GM19438 (cell line): Measurements from ENCODE around the gene BCAP31.
"Not testable (repeated sequence)": the region's sequence is repeated elsewhere in the genome, so short reads cannot be mapped to it uniquely, and the experiment has no call there.

Experiments
- ATAC-seq: cut with Tn5 transposase; IDR thresholded peaks from one replicate; pipeline ENCODE4 v1.9.1; 2021; ENCODE audit warnings: low read depth; ENCODE audit not compliant: unreplicated experiment

Gene BCAP31

DNA sequence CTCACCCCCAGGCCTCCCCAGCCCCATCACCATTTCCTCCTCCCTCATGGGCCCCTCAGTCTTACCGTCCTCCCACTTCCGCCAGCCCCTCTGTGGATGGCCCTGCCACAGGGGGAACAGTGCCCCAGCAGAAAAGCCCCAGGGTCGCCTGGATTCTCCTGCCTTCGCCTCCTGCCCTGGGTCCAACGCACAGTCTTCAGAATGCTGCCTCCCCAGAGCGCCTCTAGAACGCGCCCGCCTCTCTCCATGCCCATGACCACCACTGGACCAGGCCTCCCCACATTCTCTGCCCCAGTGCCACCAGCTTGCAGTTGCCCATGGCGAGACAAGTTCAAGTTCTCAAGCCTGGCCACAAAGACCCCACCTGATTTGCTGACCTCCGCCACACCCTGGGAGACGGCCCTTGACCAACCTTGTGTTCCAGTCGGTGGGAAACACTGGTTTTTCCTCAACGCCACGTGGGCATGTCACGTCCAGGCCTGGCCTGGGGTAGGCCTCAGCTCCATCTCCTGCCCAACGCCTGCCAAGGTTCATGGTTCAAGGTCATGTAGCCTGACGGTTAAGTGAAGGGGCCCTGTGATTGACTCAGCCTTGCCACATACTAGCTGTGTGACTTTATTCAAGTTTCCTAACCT, 39.2 kb upstream of the BCAP31 start:
- no peak for ATAC-seq

DNA sequence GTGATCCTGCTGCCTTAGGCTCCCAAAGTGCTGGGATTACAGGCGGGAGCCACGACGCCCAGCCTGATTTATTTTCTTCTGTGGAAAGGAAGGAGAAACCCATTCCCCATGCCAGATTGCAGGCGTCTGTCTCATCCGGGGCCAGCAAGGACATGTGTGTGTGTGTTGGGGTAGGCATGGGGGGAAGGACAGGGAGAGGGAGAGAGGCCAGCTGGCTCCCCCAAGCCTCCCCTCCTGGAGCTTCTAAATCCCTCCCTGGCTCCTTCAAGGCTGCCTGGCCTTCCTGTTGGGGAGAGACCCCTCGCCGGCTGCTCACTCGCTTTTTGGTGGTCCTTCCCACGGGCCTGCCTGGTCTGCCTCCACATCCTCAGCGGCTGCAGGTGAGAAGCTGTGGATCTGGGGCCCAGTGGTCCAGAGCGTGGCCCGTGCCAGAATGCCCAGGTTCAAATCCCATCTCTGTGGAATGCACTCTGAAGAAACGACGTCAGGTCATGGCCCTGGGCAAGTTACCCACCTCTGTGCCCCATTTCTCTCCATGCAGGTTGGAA, 38.5 kb upstream of the BCAP31 start:
- no peak for ATAC-seq

DNA sequence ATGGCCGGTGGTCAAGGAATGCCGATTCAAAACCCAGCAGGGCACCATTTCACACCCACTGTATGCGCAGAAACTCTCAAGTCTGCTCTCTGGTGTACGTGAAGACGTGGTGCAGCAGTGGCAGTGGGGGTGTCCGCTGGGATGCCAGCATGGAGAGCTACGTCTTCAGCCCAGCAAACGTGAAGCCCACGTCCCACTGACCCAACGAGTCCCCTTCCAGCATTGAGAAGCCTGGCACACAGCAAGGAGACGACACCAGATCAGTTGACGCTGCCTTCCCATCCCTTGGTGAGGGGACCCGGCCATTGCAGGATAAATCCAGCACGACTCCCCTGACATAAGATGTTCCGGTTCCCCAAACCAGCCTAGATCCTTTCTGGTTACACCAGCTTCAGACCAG, 37.7 kb upstream of the BCAP31 start:
- no peak for ATAC-seq

DNA sequence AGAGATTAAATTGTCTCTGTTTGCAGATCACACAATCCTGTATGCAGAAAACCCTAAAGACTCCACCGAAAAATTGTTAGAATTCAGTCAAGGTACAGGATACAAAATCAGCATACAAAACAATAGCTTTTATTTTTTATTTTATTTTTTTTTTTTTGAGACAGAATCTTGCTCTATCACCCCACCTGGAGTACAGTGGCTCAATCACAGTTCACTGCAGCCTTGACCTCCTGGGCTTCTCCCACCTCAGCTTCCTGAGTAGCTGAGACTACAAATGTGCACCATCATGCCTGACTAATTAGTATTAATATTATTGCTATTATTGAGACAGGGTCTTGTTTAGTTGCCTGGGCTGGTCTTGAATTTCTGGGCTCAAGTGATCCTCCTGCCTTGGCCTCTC, 30.9 kb upstream of the BCAP31 start:
- no peak for ATAC-seq

DNA sequence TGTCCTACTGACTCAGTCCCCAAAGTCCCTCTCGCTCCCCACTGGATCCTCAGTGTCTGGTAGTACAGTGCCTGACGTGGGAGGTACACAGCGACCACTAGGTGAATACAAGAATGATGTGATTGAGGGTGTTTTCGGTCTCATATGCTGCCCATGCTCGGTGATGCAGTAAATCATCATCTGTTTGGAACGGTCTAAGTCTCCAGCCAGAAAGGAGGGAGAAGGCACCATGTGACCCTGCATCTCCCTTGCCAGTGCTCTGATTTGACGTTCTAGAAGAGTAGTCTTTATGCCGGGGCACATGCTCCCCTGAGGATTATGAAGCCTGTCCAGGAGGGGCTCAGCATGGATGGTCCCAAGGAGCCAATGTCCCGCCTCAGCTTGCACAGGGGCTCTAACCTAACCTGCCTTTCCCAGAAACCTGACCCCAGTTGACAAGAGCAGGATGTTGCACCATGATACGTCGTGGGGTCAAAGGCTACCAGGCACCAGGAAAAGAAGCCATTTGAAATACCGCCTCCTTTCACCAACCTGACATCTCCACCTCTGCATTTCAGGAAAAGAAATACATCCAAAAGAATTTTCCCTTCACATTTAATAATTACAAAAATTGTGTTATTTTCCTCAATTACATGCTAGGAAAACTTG, 26.1 kb upstream of the BCAP31 start:
- no peak for ATAC-seq

DNA sequence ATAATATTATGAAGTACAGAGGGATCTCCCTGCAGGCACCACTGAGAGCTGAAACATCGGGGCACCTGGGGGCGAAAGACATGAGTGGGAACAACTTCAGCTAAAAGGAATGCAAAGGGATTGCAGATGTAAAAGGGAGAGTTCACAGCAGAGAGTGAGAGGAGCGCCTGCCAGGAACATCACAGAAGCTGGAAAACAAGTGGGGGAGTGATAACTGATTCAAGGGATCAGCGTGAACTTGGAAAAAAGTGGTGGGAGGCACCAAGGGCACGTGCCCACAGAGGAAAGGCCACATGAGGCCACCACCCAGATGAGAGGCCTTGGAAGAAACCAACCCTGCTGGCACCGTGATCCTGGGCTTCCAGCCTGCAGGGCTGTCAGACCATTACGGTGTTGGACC, 24.8 kb upstream of the BCAP31 start:
- ATAC-seq = not testable (repeated sequence)

DNA sequence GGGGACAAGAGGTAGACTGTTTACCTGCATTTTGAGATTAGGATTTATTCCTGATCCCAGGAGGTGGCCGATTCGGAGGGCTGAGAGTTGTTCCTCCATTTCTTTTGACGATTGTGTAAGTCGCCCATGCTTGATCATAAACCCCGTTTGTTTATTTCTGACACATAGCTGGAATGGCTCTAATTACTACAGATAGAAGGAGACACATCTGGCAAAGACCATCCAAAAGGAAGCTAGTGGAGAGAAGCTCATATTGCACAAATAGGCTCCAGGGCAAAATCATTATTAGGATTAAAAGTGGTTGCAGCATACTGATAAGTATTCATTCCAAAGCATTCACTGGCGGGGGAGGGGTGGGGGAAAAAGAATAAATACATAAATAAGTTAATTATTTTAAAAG, 22.8 kb upstream of the BCAP31 start:
- not testable (repeated sequence) for ATAC-seq

DNA sequence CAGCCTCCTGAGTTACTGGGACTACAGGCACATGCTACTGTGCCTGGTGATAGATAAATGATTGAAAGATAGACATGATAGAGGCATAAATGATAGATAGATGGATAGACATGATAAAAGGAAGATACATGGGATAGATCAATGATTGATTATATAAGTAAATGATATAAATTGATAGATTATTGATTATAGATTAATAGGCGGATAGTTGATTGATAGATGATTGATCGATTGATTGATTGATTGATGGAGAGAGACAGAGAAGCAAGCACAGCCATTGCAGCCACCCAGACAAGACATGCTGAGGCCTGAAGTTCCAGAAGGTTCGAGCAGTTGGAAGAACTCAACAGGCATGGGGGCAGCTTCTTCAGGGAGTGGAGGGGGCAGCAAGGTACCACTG, 22.2 kb upstream of the BCAP31 start:
- ATAC-seq = no peak

DNA sequence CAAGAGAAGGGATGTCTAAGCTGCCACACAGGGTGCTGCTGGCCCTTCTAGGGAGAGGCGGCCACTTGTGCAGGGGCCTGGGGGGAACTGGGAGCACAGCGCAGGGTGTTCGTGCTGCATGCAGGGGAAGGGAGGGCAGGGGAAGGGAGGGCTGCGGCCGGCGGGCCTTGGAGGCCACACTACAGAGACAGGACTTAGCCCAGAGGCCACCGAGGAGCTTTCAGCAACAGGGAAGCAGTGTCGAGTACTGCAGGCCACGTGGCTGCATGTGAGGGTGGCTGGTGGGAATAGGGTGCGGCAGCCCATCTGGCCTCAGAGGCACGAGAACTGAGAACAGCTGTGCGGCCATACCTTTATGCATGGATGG, 20.9 kb upstream of the BCAP31 start:
- ATAC-seq = not testable (repeated sequence)

DNA sequence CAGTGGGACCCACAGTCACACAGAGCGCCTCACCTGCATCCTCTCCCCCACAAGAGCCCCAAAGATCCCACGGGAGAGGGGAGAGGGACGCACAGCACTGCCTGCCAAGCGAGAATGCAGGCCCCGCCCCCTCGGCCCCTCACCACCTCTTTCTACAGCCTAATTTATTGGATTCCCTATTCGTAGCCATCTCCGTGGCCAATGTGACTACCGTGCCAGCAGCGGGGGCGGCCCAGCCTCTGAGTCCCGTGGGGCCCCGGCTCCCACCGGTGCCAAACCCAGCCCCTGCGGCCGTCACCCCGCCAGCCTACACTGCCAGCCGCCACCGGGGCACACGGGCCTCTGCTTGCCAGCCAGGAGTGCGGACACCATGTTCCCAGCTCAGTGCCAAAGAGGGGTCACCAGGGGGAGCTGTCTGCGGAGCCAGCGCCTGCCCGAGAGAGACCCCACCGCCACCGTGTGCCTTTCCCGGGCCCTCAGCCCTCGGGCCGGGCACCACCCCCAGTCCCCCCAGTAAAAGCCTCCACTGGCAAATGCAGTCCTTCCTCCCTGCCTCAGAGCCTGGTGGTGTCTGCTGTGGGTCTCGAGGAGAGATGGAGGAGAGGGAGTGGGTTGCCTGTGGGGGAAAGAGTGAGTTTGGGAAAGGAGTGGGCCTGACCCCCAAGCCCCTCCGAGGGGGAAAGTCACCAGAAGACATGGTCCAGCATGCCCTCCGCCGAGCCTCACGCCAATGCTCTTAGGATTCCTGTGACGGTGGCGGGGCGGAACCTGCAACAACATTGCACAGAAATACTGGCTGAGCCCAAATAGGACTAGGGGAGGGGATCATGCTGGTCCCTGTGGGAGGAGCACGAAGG, 20.3 kb upstream of the BCAP31 start:
- no peak for ATAC-seq

DNA sequence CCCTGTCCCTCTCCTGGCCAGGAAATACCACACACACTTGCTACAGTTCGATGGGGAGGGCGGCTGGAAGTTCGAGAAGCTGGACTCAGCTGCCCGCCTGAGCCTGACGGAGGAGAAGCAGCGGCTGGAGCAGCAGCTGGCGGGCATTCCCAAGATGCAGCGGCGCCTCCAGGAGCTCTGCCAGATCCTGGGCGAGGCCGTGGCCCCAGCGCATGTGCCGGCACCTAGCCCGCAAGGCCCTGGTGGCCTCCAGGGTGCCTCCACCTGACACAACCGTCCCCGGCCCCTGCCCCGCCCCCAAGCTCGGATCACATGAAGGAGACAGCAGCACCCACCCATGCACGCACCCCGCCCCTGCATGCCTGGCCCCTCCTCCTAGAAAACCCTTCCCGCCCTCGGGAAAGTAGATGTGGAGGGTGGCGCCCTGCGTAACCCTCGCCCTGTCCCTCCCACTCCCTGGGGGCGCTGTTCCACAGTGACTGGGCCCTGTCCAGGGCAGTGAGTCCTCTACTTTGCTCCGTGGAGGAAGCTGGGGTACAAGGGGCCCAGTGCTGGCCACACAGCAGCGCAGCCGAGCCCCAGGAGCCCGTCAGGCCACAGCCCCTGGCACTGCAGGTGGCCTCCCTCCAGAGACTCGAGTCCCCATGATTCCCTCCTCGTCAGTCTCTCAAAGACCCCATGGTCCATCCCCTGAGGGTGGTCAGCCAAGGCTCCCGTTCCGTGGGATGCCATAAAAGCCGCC, 19.5 kb upstream of the BCAP31 start:
- not testable (repeated sequence) for ATAC-seq

DNA sequence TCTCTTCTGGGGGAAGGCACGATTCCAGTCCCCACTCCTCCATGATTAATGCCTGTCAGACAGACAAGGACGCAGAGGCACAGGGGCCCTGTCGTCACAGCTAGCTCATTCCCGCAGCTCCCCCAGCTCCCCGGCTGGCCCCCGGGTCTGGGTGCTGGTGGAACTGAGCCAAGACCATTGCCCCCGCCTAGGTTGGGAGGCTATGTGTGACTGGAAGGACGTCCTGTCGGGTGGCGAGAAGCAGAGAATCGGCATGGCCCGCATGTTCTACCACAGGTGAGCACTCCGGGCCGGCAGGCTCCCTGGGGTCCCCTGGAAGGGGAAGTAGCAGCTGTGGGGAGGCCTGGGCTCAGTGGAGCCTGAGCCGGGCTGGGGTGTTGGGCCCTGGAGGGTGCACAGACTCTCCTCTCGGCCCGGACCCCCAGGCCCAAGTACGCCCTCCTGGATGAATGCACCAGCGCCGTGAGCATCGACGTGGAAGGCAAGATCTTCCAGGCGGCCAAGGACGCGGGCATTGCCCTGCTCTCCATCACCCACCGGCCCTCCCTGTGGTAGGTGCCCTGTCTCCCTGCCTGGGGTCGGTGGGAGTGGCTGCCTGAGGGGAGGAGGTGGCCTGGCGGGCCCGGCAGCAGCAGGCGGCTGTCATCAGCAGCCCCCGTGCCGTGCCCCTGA, 18.7 kb upstream of the BCAP31 start:
- not testable (repeated sequence) for ATAC-seq

DNA sequence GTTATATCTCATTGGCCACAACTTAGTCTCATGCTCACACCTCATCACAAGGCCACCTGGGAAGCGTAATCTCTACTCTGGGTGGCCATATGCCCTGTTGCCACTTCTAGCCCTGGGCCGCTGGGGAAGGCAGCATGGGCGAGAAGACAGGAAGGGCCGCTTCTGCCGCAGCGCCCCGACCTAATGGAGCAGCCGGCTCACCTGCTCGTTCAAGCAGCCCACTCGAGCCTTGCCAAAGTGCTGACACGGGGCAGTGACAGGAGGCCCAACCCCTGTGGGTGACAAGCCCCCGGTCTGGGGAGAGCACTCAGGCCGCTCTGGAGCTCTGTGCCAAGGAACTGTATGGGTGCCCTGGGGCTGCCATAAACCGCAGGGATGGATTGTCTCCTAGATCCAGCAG, 17.9 kb upstream of the BCAP31 start:
- ATAC-seq = not testable (repeated sequence)

DNA sequence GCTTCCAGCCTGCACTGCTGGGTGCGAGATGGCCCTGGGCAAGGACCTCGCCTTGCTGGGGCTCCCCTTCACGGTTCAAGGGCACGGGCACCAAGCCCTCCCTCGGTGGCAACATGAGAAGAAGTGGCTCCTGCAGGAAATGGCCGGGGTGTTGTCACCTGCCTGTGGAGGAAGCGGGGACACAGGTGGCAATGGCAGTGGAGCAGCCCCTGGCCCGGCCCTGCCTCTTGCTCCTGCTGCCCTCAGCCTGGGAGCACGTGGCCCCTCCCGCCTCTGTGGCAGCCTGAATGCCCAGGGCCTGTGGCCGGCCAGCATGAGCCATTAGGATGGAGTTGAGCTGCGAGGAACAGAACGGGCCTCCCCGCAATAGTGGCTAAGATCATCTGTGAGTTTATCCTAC, 17.3 kb upstream of the BCAP31 start:
- ATAC-seq = no peak

DNA sequence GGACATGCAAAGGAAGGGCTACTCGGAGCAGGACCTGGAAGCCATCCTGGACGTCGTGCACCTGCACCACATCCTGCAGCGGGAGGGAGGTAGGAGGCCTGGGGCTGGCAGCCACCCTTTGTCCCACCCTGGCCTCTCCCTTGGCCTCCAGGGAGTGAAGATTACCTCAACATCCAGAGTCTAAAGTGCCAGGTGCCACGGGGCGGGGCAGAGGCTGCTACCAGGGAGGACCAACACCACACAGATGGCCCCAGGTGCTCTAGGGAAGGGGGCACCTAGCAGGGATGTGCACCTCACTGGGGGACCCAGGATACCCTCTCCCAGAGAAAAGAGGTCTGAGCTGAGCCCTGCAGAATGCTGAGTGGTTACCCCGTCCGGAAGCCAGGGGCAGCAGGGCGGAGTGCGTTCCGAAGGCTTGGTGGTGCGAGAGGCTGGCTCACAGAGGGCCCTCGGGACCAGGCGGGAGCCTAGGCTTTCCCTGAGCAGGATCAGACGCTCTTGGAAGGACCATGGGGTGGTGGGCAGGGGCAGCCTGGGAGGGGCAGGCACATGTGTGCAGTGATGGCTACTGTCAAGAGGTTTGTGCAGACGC, 16.5 kb upstream of the BCAP31 start:
- ATAC-seq = no peak

DNA sequence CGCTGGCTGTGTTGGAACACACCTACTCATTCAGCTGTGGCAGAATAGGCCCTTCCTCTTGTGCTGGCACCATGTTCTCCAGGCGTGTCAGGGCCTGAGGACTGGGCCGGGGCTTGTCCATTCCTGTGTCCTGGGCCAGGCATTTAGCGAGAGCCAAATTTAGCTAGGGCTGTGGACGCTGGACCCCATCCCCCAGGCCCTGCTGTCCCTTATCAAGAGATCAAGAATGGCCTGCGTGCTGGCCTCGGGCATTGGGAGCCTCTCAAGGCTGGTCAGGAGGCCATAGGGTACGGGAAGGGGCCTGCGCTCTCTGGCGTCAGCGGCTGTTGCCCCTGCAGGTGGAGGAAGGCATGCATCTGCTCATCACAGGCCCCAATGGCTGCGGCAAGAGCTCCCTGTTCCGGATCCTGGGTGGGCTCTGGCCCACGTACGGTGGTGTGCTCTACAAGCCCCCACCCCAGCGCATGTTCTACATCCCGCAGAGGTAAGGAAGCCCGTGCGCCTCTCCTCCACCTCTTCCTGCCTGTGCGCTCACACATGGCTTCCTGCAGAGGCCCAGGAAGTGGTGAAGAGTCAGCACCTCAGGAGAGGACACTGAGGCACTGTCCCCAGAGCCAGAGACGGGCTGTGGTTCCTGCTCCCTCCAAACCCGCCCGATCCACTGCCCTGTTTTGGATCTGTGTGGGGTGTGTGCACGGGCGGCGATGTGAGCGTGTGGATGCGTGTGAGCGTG, 15.7 kb upstream of the BCAP31 start:
- ATAC-seq = no peak

DNA sequence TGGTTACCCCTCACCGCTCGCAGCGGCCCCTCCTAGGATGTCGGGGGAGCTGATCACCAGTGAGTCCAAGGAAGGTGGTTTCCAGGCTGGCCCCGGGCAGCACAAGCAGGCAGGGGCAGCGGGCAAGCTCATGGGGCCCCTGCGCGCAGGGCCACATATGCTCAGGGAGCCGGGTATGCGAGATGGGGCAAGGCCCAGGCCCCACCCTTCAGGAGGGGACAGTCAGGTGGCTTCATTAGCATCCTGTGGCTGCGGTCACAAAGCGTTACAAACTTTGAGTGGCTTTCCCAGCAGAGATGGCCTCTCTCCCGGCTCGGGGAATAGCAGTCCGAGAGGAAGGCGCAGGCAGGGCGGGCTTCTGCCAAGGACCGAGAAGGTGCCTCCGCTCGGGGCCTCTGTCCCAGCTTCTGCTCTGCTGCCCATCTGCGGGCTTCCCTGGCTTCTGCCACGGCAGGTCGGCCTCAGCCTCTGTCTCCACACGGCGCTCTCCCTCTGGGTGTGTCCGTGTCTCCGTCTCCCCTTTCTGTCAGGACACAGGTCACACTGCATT, 13.9 kb upstream of the BCAP31 start:
- no peak for ATAC-seq

DNA sequence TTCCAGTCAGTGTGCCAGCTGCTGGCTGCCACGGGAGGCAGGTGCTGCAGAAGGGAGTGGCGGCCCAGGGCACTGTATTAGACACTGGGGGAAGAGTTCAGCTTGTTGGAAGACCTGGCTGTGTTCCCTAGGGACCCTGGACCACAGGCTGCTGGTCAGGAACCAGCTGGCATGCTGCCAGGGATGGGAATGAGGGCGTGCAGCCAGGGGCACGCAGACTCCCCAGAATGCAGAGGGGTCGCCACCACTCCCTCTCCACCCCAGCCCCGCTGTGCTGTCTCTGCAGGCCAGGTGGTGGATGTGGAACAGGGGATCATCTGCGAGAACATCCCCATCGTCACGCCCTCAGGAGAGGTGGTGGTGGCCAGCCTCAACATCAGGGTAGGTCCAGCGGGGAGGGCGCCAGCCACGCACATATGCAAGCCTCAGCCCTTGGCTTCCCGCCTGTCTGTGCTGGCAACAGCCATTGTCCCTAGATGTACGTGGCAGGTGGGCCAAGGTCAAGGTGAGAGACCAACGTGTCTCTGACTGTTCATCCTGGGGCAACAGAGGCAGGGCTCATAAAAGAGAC, 12.8 kb upstream of the BCAP31 start:
- no peak for ATAC-seq
